Lower lobe of right lung (tissue), 2 donors: Measurements from ENCODE around the gene ASIC4. TPM values are rescaled to one million over a fixed set of nuclear protein-coding genes. Genes with fewer than 3 reads are reported as not detected.

Experiments
- ATAC-seq, 2 donors: fragments of 200-7000 bp; cut with Tn5 transposase; one replicate each; pipeline ENCODE4 v1.9.1; 2020 to 2022; ENCODE audit warnings: mild to moderate bottlenecking in 2 of 2, moderate library complexity in 2 of 2
- DNase-seq: peaks from one replicate; pipeline ENCODE4 v3.0.0-alpha.2; 2020
- H3K27ac ChIP-seq: fragments of 200-600 bp; one replicate; pipeline ENCODE4 v1.8.0; 2022
- H3K27me3 ChIP-seq: fragments of 200-600 bp; one replicate; pipeline ENCODE4 v1.8.0; 2022; ENCODE audit warnings: low read depth
- H3K36me3 ChIP-seq: fragments of 200-600 bp; one replicate; pipeline ENCODE4 v1.8.0; 2022; ENCODE audit warnings: mild to moderate bottlenecking
- H3K4me1 ChIP-seq: fragments of 200-600 bp; one replicate; pipeline ENCODE4 v1.8.0; 2022
- H3K4me3 ChIP-seq: fragments of 200-600 bp; one replicate; pipeline ENCODE4 v1.8.0; 2022; ENCODE audit warnings: mild to moderate bottlenecking
- H3K9me3 ChIP-seq: fragments of 200-600 bp; one replicate; pipeline ENCODE4 v1.8.0; 2022
- intact Hi-C: fragments of 100-400 bp; cut with DNase I; formaldehyde crosslinking; loops from one replicate; pipeline ENCODE4 v1.11.0; 2022
- total RNA-seq: library from RNA; stranded (reverse); fragmentation: NEBNext Ultra II Directional; extraction: Animal tissue kit (Norgen Biotek cat#: 25700); gene quantifications from one replicate; pipeline ENCODE4 v1.2.1, GENCODE V29; 2021
- TF ChIP-seq, protein P1 (sequence below): fragments of 200-600 bp; IDR thresholded peaks from one replicate; pipeline ENCODE4 v1.8.0; 2022; ENCODE audit warnings: antibody characterized with exemption, mild to moderate bottlenecking
- donor health status: DM: no; HTN: yes; CAD: no; lungs with severe emphysema.

The ASIC4 gene
- total RNA-seq, 1 donor from 2014 or later: 0.53 TPM

DNA sequence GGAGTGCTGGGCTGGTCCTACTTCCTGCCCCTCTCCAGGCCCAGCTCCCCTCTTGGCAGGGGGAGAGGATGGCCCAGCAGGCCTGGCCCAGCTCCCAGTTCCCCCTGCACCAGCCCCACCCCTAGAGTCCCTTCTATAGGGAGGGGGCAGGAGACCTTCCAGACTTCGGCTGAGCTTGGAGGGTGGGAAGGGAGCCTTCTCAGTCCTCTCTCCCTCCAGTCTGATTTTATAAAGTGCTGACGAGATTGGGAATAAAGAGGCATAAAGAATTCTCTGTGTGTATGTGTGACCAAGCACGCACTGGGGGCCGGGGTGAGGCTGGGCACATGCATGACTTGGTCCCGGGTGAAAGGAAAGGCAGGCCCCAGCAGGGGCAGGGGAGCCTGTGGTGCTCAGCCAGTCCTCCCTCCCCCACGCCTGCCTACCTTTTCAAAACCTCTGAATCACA, 24.2 kb downstream of the ASIC4 start:
- TF ChIP-seq, protein P1, sequence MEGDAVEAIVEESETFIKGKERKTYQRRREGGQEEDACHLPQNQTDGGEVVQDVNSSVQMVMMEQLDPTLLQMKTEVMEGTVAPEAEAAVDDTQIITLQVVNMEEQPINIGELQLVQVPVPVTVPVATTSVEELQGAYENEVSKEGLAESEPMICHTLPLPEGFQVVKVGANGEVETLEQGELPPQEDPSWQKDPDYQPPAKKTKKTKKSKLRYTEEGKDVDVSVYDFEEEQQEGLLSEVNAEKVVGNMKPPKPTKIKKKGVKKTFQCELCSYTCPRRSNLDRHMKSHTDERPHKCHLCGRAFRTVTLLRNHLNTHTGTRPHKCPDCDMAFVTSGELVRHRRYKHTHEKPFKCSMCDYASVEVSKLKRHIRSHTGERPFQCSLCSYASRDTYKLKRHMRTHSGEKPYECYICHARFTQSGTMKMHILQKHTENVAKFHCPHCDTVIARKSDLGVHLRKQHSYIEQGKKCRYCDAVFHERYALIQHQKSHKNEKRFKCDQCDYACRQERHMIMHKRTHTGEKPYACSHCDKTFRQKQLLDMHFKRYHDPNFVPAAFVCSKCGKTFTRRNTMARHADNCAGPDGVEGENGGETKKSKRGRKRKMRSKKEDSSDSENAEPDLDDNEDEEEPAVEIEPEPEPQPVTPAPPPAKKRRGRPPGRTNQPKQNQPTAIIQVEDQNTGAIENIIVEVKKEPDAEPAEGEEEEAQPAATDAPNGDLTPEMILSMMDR: no peak
- Histone ChIP-seq H3K36me3 (peaks cover 32% of the 10 kb centered on the region), H3K4me3 (no peak overlapping the region), H3K9me3 (no peaks in the 10 kb centered on the region), H3K27me3 (peaks cover 9% of the 10 kb centered on the region), H3K27ac (no peak overlapping the region), H3K4me1 (peaks cover 22% of the 10 kb centered on the region)
- DNase-seq: no peak
- no peak for ATAC-seq
- intact Hi-C loops: loop anchor here (10.0 kb wide), 1 partner anchor 134 kb away; no protein-coding TSS in a partner anchor

DNA sequence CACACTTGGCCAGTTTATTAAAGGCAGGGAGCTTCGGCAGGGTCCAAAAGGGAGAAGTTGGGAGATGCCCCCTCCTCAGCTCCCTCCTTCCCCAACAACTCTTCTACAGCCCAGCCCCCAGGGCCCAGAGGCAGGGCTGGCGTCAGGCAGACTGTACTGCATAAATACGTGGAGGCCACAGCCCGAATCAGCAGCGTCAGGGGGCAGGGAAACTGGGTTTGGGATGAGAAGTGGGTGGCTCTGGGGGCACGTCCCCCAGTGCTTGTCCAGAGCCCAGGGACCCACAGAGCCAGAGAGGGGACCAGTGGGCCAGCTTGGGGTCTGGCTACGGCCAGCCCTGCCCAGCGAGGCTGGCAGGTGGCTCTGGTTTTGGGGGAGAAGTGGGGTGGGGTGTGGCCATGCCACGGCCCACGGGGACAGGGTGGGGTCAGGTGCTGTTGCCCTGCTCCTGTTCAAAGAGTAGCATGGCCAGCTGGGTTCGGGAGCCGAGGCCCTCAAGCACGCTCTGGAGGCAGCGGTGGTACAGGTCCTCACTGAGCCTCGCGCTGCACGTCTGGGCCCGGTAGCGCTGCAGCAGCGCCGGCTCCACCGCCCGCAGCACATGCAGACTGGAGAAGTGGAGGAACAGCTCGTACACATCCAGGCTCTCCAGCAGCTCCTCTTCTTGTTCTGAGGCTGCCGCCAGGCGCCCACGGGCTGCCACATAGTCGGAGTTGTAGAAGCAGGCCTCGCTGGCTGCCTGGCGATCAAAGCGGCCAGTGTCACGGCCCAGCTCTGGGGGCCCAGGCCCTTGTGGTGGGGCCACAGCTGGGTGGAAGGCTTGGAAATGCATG, 24.9 kb downstream of the ASIC4 start:
- Histone ChIP-seq H3K9me3 (no peaks in the 10 kb centered on the region), H3K36me3 (peaks cover 32% of the 10 kb centered on the region), H3K27ac (no peak overlapping the region), H3K4me1 (peaks cover 24% of the 10 kb centered on the region), H3K4me3 (no peak overlapping the region), H3K27me3 (peaks cover 8% of the 10 kb centered on the region)
- DNase-seq (no peak), ATAC-seq (no peak)
- TF ChIP-seq, protein P1: no peak
- intact Hi-C loops: loop anchor here (10.0 kb wide), 1 partner anchor 134 kb away; no protein-coding TSS in a partner anchor

DNA sequence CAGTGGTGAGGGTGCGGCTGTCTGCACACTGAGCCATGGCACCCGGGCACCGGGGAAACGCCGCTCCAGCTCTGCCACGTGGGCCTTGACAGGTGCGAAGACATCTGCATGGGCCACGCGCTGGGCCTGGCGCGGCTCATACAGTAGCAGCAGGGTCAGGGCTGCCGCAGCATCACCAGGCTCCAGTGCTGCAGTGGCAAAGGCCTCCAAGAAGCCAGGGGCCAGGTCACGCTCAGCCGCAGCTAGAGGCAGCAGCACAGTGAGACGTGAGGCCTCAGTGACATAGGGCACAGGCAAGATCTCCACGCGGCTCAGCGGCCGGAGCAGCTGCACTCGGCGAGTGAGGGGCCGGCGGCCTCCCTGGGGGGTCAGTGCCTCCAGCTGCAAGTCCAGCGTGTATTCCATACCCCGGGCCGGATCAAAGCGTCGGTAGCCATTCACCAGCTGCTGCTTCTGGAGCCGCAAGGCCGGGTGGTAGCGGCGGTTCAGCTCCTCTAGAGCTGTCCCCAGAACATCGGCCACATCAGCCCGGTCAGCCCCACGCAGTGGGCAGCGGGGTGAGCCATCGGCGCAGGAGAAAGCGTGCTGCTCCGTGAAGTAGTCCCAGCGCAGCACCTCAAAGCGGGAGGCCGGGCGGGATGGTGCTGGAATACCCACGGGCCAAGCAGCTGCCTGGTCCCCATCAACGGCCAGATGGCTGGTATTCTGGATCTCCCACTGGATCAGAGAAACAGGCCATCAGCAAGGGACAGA, 25.8 kb downstream of the ASIC4 start:
- no peak overlapping the region for H3K4me3 ChIP-seq
- TF ChIP-seq, protein P1: no peak
- peaks cover 32% of the 10 kb centered on the region for H3K36me3 ChIP-seq
- H3K9me3 ChIP-seq: no peaks in the 10 kb centered on the region
- peaks cover 30% of the 10 kb centered on the region for H3K4me1 ChIP-seq
- DNase-seq: no peak
- no peak for ATAC-seq
- peaks cover 8% of the 10 kb centered on the region for H3K27me3 ChIP-seq
- intact Hi-C loops: loop anchor here (10.0 kb wide), 1 partner anchor 135 kb away; no protein-coding TSS in a partner anchor
- H3K27ac ChIP-seq: no peak overlapping the region

DNA sequence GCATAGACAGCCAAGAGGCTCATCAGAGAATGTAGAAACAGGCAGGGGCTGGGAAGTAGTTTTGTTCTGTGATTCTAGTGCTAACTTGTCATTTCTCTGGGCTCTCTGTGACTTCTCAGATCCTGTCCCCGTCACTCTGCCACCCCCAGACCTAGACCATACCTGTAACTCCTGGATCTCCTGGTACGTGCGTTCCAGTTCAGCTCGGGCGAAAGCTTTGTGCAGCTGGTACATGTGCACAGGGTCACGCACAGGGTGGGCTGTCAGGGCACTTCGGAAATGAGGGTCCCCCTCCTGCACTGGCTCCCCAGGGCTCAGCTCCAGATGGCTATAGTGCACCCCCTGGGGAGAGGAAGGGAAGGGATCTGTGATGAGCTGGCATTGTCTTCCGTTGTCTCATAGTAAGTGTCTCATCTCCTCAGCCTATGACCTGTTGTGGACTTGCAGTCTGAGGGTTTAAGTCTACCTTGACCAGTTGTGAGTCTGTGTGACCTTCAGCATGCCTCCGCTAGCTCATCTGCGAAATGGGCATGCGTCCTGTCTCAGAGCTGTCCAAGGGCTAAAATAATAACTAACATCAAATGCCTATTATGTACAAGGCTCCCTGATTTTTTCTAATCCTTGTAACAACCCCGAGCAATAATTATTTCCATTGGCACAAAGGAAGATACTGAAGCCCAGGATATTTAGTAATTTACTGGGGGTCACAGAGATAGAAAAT, 26.7 kb downstream of the ASIC4 start:
- Histone ChIP-seq H3K4me1 (peaks cover 30% of the 10 kb centered on the region), H3K36me3 (peaks cover 32% of the 10 kb centered on the region), H3K27ac (no peak overlapping the region), H3K9me3 (no peaks in the 10 kb centered on the region), H3K4me3 (no peak overlapping the region), H3K27me3 (peaks cover 8% of the 10 kb centered on the region)
- TF ChIP-seq, protein P1: no peak
- ATAC-seq (no peak), DNase-seq (no peak)
- intact Hi-C loops: no loop called here

DNA sequence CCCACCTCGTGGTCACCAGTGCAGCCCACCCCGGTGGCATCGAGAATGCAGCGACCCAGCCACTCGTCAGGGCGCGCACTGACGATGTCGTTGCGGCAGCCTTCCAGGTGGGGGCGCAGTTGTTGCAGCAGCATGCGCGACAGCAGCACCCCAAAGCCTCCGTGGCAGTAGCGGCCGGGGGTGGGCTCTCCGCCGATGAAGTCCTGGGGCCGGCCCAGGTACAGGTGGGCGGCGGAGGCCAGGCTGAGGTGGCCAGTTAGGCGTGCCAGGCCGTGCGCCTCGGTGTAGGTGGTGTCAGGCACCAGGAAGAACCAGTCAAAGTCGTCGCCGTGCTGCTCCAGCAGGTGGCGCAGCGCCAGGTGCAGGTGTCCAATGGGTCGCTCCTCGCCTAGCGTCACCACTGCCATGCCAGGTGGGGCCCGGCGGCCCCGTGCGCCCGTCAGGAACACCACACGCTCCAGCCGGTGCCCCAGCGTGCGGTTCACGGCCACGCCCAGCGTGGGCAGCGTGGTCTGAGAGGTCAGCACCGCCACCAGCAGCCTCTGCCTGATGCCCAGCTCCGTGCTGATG, 27.4 kb downstream of the ASIC4 start:
- intact Hi-C loops: no loop called here
- ATAC-seq: peak; percentile 61 to 66

More for the DNA sequence above, 27.4 kb downstream of the ASIC4 start:
- Histone ChIP-seq H3K9me3 (no peaks in the 10 kb centered on the region), H3K36me3 (peaks cover 32% of the 10 kb centered on the region), H3K4me3 (peak overlapping the region; percentile 86), H3K4me1 (peaks cover 30% of the 10 kb centered on the region), H3K27ac (no peak overlapping the region), H3K27me3 (peaks cover 8% of the 10 kb centered on the region)
- DNase-seq: peak; percentile 91
- TF ChIP-seq, protein P1: peak; percentile 90
